ENCODE results near the gene ZNF236.
"Not testable (repeated sequence)": the region's sequence is repeated elsewhere in the genome, so short reads cannot be mapped to it uniquely, and the experiment has no call there.

ZNF236 gene

DNA sequence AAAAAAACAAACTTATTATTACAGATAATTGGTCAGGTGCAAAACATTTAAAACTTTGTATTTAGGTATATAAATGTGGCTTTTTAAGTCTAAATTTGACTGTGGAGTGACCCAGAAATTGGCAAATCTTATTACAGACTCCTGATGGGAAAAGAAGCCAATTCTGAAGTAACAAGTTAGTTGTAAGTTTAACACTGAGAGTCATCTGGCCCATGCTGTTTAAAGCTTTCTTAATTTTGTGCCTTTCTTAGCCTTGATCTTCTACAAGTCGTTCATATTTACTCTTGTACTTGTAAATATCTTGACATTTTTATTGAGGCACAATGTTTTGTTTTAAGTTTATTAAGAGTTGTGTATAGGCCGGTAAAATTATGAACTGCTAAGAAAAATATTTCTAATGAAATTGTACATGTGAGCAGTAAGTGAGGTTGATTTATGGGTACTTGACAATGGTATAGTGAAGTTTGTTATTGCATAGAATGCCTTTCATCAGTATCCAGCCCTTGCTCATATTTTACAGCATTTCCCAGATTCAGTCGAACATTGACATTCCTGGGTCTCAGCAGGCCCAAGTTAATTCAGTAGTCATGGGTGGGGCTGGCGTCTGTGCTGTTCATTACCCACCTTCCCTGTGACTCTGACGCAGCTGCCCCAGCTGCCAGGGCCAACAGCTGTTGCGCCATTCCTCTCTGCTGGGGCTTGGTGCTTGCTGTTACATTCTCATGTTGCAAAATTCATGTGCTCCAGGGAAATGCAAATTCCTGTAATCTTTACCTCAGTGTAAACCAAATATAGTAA is 121.4 kb downstream of the ZNF236 start:
- Histone ChIP-seq H3K9me2 (replicated peaks; ENCODE audit: insufficient read depth, low read length) (no peaks in the 10 kb centered on the region), H3K4me2 (ENCODE audit: low read depth, low read length, poor library complexity, severe bottlenecking) (no peak overlapping the region), H3K36me3 (ENCODE audit: low read length) (no peaks in the 10 kb centered on the region; the same call in 1 of the 2 replicates), H3K27me3 (ENCODE audit: low read length) (no peaks in the 10 kb centered on the region), H3K27ac (ENCODE audit: low read depth, low read length) (no peak overlapping the region), H3K79me2 (ENCODE audit: insufficient read depth, low read length) (no peaks in the 10 kb centered on the region), H3K9me3 (ENCODE audit: insufficient read depth, low read length) (no peaks in the 10 kb centered on the region), H3K9ac (ENCODE audit: low read length) (no peak overlapping the region), H2AFZ (ENCODE audit: low read depth, low read length, severe bottlenecking) (no peak overlapping the region), H3F3A (ENCODE audit: insufficient read depth) (no peaks in the 10 kb centered on the region), H3K4me3 (ENCODE audit: insufficient read depth, low read length, poor library complexity, severe bottlenecking) (no peak overlapping the region), H4K20me1 (ENCODE audit: low read depth, low read length) (no peaks in the 10 kb centered on the region)
- TF ChIP-seq, protein P1, sequence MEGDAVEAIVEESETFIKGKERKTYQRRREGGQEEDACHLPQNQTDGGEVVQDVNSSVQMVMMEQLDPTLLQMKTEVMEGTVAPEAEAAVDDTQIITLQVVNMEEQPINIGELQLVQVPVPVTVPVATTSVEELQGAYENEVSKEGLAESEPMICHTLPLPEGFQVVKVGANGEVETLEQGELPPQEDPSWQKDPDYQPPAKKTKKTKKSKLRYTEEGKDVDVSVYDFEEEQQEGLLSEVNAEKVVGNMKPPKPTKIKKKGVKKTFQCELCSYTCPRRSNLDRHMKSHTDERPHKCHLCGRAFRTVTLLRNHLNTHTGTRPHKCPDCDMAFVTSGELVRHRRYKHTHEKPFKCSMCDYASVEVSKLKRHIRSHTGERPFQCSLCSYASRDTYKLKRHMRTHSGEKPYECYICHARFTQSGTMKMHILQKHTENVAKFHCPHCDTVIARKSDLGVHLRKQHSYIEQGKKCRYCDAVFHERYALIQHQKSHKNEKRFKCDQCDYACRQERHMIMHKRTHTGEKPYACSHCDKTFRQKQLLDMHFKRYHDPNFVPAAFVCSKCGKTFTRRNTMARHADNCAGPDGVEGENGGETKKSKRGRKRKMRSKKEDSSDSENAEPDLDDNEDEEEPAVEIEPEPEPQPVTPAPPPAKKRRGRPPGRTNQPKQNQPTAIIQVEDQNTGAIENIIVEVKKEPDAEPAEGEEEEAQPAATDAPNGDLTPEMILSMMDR (IDR thresholded peaks at IDR 0.05; ENCODE audit: insufficient read depth, low read length, poor library complexity, severe bottlenecking): no peak
- no peak for TF ChIP-seq EZH2phosphoT487 (conservative IDR thresholded peaks at IDR 0.05; ENCODE audit: low read length)

DNA sequence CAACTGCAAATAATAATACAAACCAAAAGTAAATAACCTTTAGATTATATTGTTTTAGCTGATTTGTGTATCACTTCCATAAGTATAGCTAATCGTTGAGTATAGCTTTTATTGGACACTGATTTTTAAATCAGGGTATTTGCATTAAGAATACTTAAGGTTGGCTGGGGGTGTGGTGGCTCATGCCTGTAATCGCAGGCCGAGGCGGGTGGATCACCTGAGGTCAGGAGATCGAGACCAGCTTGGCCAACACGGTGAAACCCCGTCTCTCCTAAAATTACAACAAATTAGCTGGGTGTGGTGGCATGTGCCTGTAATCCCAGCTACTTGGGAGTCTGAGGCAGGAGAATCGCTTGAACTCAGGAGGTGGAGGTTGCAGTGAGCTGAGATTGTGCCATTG is 122.0 kb downstream of the ZNF236 start:
- not testable (repeated sequence) for H3K4me3 ChIP-seq (ENCODE audit: insufficient read depth, low read length, poor library complexity, severe bottlenecking); H3K9me2 ChIP-seq (replicated peaks; ENCODE audit: insufficient read depth, low read length); H3K79me2 ChIP-seq (ENCODE audit: insufficient read depth, low read length); H3K9me3 ChIP-seq (ENCODE audit: insufficient read depth, low read length); H3K36me3 ChIP-seq (ENCODE audit: low read length); H3K27me3 ChIP-seq (ENCODE audit: low read length); H4K20me1 ChIP-seq (ENCODE audit: low read depth, low read length); H3K4me2 ChIP-seq (ENCODE audit: low read depth, low read length, poor library complexity, severe bottlenecking); H3K27ac ChIP-seq (ENCODE audit: low read depth, low read length); H3K9ac ChIP-seq (ENCODE audit: low read length); H2AFZ ChIP-seq (ENCODE audit: low read depth, low read length, severe bottlenecking); H3F3A ChIP-seq (ENCODE audit: insufficient read depth)

DNA sequence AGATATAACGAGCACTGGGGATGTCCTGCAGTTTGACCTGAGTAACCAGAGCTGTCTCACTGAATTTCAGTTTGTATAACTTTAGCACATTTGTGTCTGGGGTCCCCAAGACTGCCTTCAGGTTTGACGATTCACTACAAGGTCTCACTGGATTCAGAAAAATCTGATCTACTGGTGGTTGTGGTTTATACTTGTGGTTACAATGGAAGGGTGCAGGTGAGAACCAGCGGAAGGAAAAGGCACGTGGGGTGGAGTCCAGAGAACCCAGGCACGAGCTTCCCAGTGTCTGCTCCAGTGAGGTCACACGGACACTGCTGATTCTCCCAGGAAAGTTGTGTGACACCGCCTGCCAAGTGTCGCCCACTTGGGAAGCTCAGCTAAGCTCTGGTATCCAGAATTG is 126.0 kb downstream of the ZNF236 start:
- Histone ChIP-seq H3K27me3 (ENCODE audit: low read length) (no peaks in the 10 kb centered on the region), H3K9ac (ENCODE audit: low read length) (no peak overlapping the region), H3K4me3 (ENCODE audit: insufficient read depth, low read length, poor library complexity, severe bottlenecking) (no peak overlapping the region), H3F3A (ENCODE audit: insufficient read depth) (no peaks in the 10 kb centered on the region), H3K27ac (ENCODE audit: low read depth, low read length) (no peak overlapping the region), H4K20me1 (ENCODE audit: low read depth, low read length) (no peaks in the 10 kb centered on the region), H3K4me2 (ENCODE audit: low read depth, low read length, poor library complexity, severe bottlenecking) (no peak overlapping the region), H3K9me2 (replicated peaks; ENCODE audit: insufficient read depth, low read length) (no peaks in the 10 kb centered on the region), H3K9me3 (ENCODE audit: insufficient read depth, low read length) (no peaks in the 10 kb centered on the region), H3K79me2 (ENCODE audit: insufficient read depth, low read length) (no peaks in the 10 kb centered on the region), H2AFZ (ENCODE audit: low read depth, low read length, severe bottlenecking) (no peak overlapping the region), H3K36me3 (ENCODE audit: low read length) (no peaks in the 10 kb centered on the region; the same call in 1 of the 2 replicates)
- no peak for TF ChIP-seq EZH2phosphoT487 (conservative IDR thresholded peaks at IDR 0.05; ENCODE audit: low read length)
- TF ChIP-seq, protein P1 (IDR thresholded peaks at IDR 0.05; ENCODE audit: insufficient read depth, low read length, poor library complexity, severe bottlenecking): no peak

DNA sequence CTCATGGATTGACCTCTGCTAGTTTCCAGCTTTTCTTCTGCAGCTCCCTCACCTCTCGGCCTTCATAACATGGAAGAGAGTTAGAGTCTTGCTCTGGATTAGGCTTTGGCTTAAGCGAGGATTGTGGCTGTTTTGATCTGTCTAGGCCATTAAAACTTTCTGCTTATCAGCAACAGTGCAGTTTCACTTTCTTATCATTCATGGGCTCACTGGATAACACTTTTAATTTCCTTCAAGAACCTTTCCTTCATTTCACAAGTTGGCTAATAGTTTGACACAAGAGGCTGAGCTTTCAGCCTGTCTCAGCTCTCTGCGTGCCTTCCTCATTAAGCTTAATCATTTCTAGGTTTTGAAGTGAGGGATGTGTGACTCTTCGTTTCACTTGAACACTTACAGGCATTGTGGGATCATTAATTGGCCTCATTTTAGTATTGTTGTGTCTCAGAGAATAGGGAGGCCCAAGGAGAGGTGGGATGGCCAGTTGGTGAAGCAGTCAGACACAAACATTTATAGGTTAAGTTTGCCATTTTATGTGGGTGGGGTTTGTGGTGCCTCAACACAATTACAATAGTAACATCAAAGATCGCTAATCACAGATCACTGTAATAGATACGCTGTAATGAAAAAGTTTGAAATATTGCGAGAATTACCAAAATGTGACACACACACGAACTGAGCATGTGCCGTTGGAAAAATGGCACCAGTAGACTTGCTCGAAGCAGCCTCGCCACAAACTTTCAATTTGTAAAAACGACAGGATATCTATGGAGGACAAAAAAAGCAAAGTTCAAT is 129.3 kb downstream of the ZNF236 start:
- Histone ChIP-seq H3K36me3 (ENCODE audit: low read length) (no peaks in the 10 kb centered on the region), H3K9ac (ENCODE audit: low read length) (no peak overlapping the region), H3K9me2 (replicated peaks; ENCODE audit: insufficient read depth, low read length) (no peaks in the 10 kb centered on the region), H4K20me1 (ENCODE audit: low read depth, low read length) (no peaks in the 10 kb centered on the region), H3K79me2 (ENCODE audit: insufficient read depth, low read length) (no peaks in the 10 kb centered on the region), H3F3A (ENCODE audit: insufficient read depth) (no peaks in the 10 kb centered on the region), H2AFZ (ENCODE audit: low read depth, low read length, severe bottlenecking) (no peak overlapping the region), H3K4me3 (ENCODE audit: insufficient read depth, low read length, poor library complexity, severe bottlenecking) (no peak overlapping the region), H3K27me3 (ENCODE audit: low read length) (no peaks in the 10 kb centered on the region), H3K9me3 (ENCODE audit: insufficient read depth, low read length) (no peaks in the 10 kb centered on the region), H3K27ac (ENCODE audit: low read depth, low read length) (no peak overlapping the region), H3K4me2 (ENCODE audit: low read depth, low read length, poor library complexity, severe bottlenecking) (no peak overlapping the region)
- TF ChIP-seq EZH2phosphoT487 (conservative IDR thresholded peaks at IDR 0.05; ENCODE audit: low read length): no peak
- TF ChIP-seq, protein P1 (IDR thresholded peaks at IDR 0.05; ENCODE audit: insufficient read depth, low read length, poor library complexity, severe bottlenecking): no peak

All from SU-DHL-6 (cell line).